Uterus (tissue), 2 donors: ENCODE data around the gene RRBP1.

Experiments used
- POLR2A ChIP-seq, 2 donors: fragments of 450-650 bp; IDR thresholded peaks; one replicate each; pipeline ENCODE4 v1.6.1; 2016; ENCODE audit warnings: antibody characterized with exemption in 2 of 2, mild to moderate bottlenecking in 1 of 2, moderate library complexity in 1 of 2
- TF ChIP-seq, protein P1 (sequence below), 4 experiments: fragments of 200-600 bp in 2 of 4; fragments of 450-650 bp in 2 of 4; sonication (generic) in 2 of 4; IDR thresholded peaks; one replicate each; pipeline ENCODE4 v1.5.1; 2016 to 2019; ENCODE audit warnings: antibody characterized with exemption in 4 of 4, mild to moderate bottlenecking in 2 of 4, moderate library complexity in 1 of 4

DNA sequence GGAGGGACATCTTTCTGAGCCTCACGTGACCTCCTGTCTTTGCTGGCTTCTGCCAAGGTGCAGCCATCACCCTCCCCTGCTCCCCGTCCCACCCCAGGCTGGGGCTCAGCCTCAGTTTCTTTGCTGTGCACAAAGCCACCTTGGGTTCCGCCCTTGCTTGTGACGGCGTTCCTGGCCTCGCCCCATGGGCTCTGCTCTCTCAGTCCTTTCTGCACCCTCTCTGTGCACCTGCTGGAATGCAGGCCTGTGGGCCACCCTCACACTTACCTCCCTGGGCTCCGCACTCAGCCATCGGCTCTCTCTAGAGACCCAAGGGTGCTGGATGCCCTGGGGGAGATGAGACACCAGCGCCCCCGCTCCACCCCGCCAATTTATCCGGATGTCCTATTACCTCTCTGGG is 46.0 kb upstream of the RRBP1 start:
- TF ChIP-seq POLR2A (IDR thresholded peaks at IDR 0.05) = no peak
- TF ChIP-seq, protein P1, sequence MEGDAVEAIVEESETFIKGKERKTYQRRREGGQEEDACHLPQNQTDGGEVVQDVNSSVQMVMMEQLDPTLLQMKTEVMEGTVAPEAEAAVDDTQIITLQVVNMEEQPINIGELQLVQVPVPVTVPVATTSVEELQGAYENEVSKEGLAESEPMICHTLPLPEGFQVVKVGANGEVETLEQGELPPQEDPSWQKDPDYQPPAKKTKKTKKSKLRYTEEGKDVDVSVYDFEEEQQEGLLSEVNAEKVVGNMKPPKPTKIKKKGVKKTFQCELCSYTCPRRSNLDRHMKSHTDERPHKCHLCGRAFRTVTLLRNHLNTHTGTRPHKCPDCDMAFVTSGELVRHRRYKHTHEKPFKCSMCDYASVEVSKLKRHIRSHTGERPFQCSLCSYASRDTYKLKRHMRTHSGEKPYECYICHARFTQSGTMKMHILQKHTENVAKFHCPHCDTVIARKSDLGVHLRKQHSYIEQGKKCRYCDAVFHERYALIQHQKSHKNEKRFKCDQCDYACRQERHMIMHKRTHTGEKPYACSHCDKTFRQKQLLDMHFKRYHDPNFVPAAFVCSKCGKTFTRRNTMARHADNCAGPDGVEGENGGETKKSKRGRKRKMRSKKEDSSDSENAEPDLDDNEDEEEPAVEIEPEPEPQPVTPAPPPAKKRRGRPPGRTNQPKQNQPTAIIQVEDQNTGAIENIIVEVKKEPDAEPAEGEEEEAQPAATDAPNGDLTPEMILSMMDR (IDR thresholded peaks at IDR 0.05) = no peak
